HG03439 (cell line): ENCODE data around the gene TMEM116.
"Not testable (repeated sequence)": the region's sequence is repeated elsewhere in the genome, so short reads cannot be mapped to it uniquely, and the experiment has no call there.

Source experiments
- ATAC-seq: cut with Tn5 transposase; IDR thresholded peaks from one replicate; pipeline ENCODE4 v1.9.1; 2021; ENCODE audit warnings: mild to moderate bottlenecking, moderate library complexity; ENCODE audit not compliant: unreplicated experiment

Gene TMEM116

DNA sequence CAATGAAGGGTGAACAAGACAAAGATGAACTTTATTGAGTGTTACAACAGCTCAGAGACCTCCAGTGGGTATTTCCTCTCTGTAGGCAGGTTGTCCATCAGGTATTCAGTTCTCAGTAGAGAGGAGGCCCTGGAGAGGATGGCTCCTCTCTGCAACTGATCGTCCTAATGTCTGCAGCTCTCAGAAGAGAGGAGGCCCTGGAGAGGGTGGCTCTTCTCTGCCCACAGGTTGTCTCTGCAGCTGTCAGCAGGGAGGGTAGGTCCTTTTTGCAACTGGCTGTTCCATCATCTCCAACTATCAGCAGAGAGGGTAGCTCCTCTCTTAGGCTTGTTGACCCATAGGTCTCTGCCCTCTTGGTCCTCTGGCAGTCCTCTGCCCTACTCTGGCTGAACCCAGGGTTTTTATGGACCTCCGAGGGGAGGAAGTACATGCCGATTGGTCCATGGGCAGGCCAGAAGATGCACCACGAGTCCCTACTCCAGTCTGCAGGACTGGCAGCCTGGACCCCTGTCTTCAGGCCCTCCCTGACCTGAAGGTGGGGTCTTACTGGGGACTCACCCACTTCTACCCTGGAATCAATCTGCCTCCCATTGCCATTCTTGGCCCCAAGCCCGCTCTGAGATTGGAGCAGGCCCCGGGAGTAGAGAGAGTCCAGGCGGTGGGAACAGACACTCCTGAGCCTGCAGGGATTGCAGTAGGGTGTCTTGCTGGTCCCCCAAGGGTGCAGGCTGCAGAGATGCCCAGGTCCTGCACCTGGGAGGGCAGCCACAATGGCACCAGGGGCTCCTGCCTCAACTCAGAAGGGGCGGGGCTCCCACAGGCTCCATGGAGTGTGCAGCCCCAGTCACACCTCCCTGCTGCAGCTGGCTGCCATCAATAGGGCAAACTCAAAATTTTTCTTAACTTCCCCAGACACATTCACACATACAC, 2.3 kb downstream of the TMEM116 start:
- no peak for ATAC-seq

DNA sequence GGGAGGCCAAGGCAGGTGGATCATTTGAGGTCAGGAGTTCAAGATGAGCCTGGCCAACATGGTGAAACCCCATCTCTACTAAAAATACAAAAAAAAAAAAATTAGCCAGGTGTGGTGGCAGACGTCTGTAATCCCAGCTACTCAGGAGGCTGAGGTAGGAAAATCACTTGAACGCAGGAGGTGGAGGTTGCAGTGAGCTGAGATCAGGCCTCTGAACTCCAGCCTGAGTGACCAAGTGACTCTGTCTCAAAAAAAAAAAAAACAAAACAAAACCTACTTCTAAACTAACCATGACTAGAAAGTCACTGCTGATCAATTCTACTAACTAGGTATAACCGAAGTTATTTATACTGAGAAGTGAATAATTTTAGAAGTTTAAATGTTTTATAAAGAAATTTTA, 3.4 kb downstream of the TMEM116 start:
- not testable (repeated sequence) for ATAC-seq

DNA sequence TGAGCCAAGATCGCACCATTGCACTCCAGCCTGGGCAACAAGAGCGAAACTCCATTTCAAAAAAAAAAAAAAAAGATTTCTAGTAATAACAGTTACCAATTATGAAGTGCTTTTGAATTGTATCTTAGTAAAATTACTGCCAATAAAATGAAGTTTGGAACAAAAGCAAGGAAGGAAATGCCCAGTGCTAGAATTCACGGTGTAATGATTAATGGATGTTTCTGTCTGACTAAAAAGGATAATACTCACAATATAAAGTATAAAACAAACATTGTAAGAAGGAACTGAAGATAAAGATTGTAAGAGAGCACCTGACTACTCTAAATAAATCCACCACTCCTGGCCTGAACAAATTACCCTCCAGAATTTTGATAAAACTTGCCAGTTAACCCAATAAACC, 4.0 kb downstream of the TMEM116 start:
- ATAC-seq: no peak

DNA sequence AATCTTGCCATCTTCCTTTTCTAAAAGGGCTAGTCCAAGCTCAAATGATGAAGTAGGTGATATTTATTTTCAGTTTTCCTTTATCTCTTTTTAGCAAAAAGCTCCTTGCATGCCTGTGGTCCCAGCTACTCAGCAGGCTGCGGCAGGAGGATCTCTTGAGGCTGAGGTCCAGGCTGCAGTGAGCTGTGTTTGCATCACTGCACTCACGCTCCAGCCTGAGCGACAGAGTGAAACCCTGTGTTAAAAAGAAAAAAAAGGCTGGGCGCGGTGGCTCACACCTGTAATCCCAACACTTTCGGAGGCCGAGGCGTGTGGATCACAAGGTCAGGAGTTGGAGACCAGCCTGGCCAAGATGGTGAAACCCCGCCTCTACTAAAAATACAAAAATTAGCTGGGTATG, 5.0 kb downstream of the TMEM116 start:
- no peak for ATAC-seq

DNA sequence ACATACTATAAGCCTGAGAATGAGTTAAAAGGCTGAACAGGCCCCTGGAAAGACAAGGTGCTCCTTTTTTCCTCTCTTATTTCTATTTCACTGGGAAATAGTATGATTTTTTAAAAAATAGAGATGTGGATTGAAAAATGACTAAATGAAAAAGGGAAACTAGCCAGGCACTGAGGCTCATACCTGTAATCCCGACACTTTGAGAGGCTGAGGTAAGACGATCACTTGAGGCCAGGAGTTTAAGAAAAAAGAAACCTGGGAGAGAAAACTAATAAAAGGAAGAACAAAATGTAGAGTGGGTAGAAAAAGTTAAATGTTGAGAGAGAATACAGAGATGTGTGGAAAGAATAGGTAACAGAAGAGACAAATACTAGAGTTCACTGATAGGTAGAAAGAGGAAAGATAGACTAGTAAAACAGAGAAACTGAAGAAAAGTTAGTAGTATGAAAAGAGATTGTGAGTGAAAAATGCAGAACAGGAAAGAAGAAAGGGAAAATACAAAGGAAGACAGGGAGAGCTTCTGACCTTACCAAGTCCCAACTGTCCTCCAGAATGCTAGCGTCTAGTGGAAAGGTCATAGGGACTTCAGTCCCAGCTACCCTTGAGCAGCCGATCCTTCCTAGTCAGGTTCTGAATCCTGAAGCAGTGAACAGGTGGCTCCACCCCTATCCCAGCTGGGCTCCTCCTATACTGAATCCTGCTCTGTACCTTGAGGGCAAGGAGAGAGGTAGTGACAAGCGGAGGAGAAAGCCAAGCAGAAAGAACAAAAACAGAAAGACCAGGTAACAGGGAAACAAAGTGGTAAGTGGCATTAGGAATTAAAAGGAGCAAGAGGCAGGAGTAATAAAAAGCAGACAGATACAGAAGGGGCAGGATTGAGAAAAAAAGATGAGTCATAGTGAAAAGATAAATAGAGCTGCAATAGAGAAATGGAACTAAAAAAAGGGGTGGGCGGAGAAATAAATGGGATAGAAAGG, 7.3 kb downstream of the TMEM116 start:
- no peak for ATAC-seq

DNA sequence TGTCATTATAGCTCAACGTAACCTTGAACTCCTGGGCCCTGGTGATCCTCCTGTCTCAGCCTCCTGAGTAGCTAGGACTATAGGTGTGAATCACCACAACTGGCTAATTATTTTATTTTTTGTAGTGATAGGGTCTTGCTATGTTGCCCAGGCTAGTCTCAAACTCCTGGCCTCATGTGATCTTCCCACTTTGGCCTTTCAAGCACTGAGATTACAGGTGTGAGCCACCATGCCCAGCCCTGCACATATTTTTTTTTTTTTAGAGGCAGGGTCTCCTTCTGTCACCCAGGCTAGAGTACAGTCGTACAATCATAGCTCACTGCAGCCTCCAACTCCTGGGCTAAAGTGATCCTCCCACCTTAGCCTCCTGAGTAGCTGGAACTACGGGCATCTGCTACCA, 8.9 kb downstream of the TMEM116 start:
- ATAC-seq: no peak

DNA sequence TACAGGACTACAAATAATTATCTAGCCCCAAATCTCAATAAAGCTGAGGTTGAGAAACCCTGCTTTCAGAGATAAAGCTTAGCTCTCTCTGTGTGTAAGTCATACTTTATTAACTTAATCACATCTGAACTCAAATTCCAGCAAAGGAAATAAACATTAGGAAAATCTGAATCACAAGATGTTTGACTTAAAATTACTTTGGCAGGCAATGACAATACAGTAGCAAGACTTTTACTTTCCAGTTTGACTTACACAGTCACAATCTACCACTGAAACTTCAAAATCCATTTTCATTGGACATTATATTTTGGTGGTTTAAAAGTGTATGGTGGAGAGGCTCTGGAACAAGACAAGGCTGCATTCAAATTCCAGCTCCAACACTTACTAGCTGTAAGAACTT, 11.4 kb downstream of the TMEM116 start:
- ATAC-seq: no peak

DNA sequence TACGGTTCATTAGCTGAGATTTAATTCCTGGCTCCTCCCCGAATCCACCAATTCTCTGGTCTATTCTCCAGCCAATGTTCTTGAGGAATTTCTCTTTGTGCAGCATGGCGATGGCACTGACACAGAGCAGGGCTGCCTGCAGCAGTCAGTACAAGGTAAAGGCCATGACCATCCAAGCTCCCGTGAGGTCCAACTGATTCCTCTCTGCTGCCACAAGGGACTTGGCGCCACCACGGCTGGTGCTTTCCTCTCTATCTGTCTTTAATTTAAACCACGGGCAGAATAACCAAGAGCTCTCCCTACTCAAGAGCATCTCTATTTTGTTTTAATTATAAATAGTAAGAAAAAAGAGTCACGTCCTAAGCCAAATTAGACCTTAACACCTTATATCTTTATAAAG, 12.1 kb downstream of the TMEM116 start:
- ATAC-seq: no peak

DNA sequence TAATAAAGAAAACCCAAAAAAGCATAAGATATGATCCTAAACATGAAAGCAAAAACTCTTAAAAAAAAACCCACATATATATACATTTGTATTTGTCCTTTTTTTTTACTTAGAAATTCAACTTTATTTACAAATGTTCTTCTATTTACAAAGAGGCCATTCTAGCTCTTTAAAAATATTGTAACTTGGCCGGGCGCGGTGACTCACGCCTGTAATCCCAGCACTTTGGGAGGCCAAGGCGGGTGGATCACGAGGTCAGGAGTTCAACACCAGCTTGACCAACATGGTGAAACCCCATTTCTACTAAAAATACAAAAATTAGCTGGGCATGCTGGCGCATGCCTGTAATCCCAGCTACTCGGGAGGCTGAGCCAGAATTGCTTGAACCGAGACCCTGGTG, 13.8 kb downstream of the TMEM116 start:
- not testable (repeated sequence) for ATAC-seq

DNA sequence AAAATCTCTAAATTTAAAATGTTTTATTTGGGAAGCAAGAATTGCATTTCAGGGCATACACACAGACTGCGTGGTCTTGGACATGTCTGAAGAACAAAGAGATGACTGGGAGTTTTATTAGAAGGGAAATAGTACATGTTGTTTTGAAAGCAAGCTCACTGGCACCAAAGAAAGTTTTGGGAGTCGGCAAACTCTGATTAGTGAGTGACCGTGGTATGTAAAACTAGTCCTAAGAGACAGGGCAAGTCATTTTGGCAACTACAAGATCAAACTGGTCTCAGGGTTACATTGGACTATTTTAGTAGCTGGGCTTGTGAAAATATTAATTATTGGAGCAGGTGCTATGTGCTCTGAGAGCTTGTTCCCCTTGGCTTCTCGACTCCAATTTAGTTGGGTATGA, 14.9 kb downstream of the TMEM116 start:
- no peak for ATAC-seq

DNA sequence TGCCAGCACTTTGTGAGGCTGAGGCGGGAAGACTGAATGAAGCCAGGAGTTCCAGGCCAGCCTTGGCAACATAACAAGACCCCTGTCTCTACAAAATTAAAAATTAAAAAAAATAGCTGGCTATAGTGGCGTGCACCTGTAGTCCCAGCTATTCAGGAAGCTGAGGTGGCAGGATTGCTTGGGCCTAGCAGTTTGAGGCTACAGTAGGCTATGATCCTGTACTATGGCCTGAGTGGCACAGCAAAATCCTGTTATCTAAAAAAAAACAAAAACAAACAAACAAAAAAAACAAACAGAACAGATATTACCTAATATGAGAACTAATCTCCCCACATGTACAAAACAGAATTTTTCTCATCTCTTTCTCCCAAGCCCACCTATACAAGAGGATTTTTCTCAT, 15.7 kb downstream of the TMEM116 start:
- ATAC-seq: no peak

DNA sequence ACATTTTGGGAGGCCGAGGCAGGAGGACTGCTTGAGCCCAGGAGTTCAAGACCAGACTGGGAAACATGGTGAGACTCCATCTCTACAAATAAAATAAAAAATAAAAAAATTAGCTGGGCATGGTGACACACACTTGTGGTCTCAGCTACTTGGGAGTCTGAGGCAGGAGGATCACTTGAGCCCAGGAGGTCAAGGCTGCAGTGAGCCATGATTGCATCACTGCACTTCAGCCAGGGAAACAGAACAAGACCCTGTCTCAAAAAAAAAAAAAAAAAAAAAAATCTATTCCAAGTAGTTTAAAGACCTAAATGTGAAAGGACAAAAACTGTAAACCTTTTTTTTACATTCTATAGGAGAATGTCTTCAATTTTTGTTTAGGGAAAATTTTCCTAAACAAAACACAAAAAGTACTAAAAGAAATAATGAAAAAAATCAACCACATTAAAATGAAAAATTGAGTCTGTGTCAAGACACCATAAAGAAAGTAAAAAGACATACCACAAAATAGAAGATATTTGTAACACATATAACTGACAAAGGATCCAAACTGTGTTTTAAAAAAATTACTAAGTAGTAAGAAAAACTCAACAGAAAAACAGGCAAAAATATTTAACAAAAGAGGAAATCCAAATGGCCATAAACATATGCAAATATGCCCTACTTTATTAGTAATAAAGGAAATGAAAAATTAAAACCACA, 17.0 kb downstream of the TMEM116 start:
- no peak for ATAC-seq

DNA sequence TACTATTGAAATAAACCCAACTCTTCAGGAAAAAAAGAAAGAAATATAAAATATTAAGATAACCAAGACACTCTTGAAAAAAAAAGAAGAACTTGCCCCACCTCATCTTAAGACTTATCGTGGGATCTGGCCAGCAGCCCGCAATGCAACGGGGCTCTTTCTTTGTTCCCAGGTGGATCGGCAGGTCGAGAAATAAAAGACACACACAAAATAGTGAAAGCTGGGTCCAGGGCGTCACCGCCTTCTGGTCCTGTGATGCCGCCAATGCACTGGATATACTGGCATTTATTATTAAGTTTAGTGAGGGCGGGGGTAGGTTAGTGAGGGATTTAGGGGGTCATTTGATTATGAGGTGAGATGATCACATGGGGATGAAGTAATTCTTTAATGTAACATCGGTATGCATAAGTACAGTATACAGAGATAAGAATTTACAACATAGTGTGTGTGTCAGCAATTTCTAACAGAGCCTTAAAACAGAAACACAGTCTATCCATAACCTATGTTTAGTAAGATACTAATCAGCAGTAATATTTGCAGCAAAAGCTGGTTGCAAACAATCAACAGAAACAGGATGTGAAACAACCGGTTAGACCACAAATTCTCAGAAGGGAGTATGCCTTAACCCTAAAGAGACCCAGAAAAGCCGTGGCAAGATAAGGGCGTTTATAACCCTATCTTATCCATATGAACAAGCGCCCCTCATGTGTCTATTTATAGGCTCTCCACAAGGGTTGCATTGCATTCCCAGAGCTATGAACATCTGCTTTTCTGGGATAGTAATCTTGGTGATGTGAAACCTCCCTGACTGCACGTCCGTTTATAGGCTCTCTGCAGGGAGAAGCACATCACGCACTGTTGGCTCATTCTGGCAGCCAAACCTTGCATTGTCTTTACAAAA, 18.5 kb downstream of the TMEM116 start:
- not testable (repeated sequence) for ATAC-seq

DNA sequence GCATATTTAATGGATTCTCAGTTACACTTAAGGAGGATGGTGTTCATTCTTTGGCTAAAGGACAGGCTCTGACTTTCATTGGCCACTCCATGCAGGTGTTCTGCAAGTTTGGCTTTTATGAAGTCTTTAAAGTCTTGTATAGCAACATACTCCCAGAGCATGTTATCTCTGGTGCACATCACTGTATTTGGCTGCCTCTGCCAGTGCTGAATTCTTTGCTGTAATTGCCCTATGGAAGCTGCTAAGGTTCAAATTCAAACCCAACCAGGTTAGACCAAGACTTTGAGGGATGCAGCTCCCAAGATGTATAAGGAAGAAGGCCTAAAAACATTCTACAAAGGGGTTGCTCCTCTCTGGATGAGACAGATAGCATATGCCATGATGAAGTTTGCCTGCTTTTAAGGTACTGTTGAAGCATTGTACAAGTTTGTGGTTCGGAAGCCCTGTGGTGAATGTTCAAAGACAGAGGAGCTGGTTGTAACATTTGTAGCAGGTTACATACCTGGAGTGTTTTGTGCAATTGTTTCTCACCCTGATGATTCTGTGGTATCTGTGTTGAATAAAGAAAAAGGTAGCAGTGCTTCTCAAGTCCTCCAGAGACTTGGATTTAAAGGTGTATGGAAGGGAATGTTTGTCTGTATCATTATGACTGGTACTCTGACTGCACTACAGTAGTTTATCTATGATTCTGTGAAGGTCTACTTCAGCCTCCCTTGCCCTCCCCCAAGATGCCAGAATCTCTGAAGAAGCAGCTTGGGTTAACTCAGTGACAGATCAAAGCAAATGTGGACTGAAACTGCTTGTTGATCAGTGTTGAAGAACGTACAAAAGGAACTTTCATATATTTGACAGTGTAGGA, 19.4 kb downstream of the TMEM116 start:
- no peak for ATAC-seq

DNA sequence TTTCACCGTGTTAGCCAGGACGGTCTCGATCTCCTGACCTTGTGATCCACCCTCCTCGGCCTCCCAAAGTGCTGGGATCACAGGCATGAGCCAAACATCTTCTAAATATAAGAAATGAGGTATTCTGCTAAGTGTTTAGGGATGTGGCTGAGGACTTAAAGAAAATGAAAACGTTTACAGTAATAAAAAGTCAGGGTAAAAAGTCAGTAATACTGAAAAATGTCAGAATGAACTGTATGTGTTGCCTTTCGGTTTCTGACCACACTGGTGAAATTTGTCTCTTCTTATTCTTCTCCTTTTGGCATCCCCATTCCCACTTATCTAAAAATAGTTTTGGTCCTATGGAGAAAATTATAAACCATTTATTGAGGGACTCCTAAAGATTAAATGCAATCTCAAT, 20.5 kb downstream of the TMEM116 start:
- ATAC-seq: no peak

DNA sequence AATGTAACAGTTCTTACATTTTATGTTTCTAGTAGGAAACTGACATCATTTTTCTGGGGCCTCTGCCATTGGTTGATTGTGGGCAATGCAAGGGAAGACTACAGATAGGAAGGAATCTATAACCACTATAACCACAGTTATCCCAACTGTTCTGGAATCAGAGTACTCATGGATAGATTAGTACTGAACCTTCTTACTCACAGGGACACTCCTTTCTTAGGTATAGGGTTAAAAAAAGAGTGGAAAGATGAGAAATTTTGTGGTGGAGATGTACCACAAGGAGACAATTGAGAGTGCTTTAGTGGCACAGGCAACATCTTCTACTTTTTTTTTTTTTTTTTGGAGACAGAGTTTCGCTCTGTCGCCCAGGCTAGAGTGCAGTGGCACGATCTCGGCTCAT, 21.0 kb downstream of the TMEM116 start:
- ATAC-seq: no peak

DNA sequence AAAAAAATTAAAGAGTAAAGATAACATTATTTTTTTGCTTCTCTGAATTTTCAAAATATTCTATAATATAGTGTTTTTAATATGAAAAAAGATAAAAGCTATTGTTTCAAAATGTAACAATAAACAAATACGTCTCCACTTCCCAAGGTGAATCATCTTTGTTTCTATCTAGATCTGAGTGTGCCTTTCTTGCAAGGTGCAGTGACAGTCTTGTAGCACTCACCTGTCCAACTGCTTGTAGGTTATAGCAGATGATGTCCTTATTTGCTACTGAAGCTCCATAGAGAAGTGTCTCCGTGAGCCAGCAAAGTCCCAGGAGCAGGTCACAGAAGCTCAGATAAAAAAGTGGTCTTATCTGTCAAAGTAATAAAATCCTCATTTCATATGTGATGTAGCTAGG, 21.4 kb downstream of the TMEM116 start:
- ATAC-seq: no peak

DNA sequence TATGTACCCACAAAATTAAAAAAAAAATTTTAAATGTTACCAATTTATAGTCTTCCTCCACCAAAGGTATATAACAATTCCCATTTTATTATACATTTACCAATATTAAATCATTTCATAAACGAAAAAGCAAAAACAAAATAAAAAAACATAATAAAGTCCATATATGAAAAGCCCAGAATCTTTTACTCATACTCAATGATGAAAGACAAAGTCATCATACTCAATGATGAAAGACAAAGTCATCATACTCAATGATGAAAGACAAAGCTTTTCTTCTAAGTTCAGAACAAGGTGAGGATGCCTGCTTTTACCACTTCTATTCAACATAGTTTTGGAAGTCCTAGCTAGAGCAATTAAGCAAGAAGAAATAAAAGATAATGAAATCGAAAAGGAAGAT, 28.1 kb downstream of the TMEM116 start:
- no peak for ATAC-seq

DNA sequence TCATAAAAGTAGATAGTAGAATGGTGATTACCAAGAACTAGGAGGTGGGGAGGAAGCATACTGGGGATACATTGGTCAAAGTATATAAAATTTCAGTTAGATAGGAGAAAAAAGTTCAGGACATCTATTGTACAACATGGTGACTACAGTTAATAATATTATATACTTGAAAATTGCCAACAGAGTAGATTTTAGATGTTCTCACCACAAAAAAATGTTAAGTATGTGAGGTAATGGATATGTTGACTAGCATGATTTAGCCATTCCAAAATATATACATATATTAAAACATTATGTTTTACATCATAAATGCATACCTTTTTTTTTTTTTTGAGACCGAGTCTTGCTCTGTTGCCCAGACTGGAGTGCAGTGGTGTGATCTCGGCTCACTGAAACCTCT, 31.0 kb downstream of the TMEM116 start:
- ATAC-seq: no peak
